ENCODE data around the gene GAPDH.
"Not testable (repeated sequence)": the region's sequence is repeated elsewhere in the genome, so short reads cannot be mapped to it uniquely, and the experiment has no call there.

The GAPDH gene

GRCh38 chr12:6569312-6569711 lies 35.0 kb downstream of the GAPDH start:
- no peak for DNase-seq

- no peak for DNase-seq
Measured at GRCh38 chr12:6569786-6570185, 35.5 kb downstream of the GAPDH start.

- peak; percentile 52 for DNase-seq
Measured at GRCh38 chr12:6570264-6570887, 36.1 kb downstream of the GAPDH start.

- no peak for DNase-seq
Measured at GRCh38 chr12:6573001-6573400, 38.7 kb downstream of the GAPDH start.

GRCh38 chr12:6574576-6575295 lies 40.4 kb downstream of the GAPDH start:
- no peak for DNase-seq

- DNase-seq, result no peak
Measured at GRCh38 chr12:6575648-6576047, 41.3 kb downstream of the GAPDH start.

- DNase-seq, result no peak
Measured at GRCh38 chr12:6582196-6582595, 47.9 kb downstream of the GAPDH start.

- no peak for DNase-seq
Measured at GRCh38 chr12:6582959-6583358, 48.6 kb downstream of the GAPDH start.

- DNase-seq, result no peak
Measured at GRCh38 chr12:6584293-6584692, 50.0 kb downstream of the GAPDH start.

GRCh38 chr12:6586569-6586968 lies 52.3 kb downstream of the GAPDH start:
- DNase-seq, result not testable (repeated sequence)
